ENCODE data around the gene SFMBT1.

DNA sequence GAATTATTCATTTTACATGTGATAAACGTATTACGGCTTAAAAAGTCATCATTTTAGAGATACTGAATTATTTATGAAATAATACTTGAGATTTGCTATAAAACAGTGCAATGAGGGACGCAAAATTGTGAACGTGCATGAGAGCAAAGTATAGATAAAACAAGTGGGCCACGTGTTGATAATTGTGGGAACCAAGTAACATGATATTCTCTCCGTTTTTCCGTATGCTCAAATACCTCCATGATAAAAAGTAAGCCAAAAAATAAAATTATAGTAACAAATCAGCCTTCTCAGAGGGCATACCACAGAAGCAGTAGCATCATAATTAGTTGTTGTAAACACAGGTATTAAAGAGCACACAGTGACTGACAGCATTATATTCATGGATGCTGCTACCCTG is 42.6 kb downstream of the SFMBT1 start:
- no peak for TF ChIP-seq EZH2 (IDR thresholded peaks at IDR 0.05; ENCODE audit: low read length, missing control alignments)
- TF ChIP-seq, protein P1, sequence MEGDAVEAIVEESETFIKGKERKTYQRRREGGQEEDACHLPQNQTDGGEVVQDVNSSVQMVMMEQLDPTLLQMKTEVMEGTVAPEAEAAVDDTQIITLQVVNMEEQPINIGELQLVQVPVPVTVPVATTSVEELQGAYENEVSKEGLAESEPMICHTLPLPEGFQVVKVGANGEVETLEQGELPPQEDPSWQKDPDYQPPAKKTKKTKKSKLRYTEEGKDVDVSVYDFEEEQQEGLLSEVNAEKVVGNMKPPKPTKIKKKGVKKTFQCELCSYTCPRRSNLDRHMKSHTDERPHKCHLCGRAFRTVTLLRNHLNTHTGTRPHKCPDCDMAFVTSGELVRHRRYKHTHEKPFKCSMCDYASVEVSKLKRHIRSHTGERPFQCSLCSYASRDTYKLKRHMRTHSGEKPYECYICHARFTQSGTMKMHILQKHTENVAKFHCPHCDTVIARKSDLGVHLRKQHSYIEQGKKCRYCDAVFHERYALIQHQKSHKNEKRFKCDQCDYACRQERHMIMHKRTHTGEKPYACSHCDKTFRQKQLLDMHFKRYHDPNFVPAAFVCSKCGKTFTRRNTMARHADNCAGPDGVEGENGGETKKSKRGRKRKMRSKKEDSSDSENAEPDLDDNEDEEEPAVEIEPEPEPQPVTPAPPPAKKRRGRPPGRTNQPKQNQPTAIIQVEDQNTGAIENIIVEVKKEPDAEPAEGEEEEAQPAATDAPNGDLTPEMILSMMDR (conservative IDR thresholded peaks at IDR 0.05 in 1 of 2, IDR thresholded peaks at IDR 0.05 in 1 of 2; ENCODE audit: low read depth in 1 of 2, low read length in 2 of 2) = no peak
